H1 (cell line): ENCODE results near the gene PLCB3. TPM values are rescaled to one million over a fixed set of nuclear protein-coding genes. Genes with fewer than 3 reads are reported as not detected.

Source experiments
- CTCF ChIA-PET: fragments of 300-600 bp; sonication (Branson Sonifier 250); formaldehyde crosslinking; loops from one replicate; lab custom pipeline; 2021; ENCODE audit not compliant: partially characterized antibody; lab: Charles Lee
- POLR2A ChIA-PET: fragments of 300-600 bp; sonication (Branson Sonifier 250); formaldehyde crosslinking; loops from one replicate; lab custom pipeline; 2021; ENCODE audit warnings: inconsistent platforms; ENCODE audit not compliant: partially characterized antibody; lab: Charles Lee
- DNase-seq, 2 experiments: peaks; one replicate each; pipeline versions ENCODE4 v3.0.0 to v3.0.0-alpha.2; 2010 to 2022; ENCODE audit warnings: low spot score in 2 of 2, low read depth in 1 of 2, mixed read lengths in 1 of 2
- FAIRE-seq: peaks from 2 replicates; lab custom pipeline; 2011; peaks lifted over from hg19 to GRCh38; lab: Jason Lieb, UNC
- H2AFZ ChIP-seq: 2 replicates; pipeline ENCODE4 v1.8.1; 2012; ENCODE audit warnings: low read length, inconsistent platforms
- H2AK5ac ChIP-seq: 2 replicates; pipeline ENCODE4 v1.6.1; 2013; ENCODE audit warnings: low read depth, low read length
- H2BK120ac ChIP-seq: replicated peaks from 2 replicates; pipeline ENCODE3; 2013; ENCODE audit warnings: low read depth, low read length, inconsistent platforms
- H2BK12ac ChIP-seq: 2 replicates; pipeline ENCODE4 v1.6.1; 2013; ENCODE audit warnings: low read depth, low read length
- H2BK15ac ChIP-seq: 2 replicates; pipeline ENCODE4 v1.6.1; 2013; ENCODE audit warnings: low read length
- H2BK20ac ChIP-seq: 2 replicates; pipeline ENCODE4 v1.6.1; 2013; ENCODE audit warnings: low read length
- H2BK5ac ChIP-seq: 2 replicates; pipeline ENCODE4 v1.6.1; 2013; ENCODE audit warnings: low read depth, low read length
- H3K14ac ChIP-seq: 2 replicates; pipeline ENCODE4 v1.6.1; 2013; ENCODE audit warnings: inconsistent platforms; ENCODE audit not compliant: insufficient read length
- H3K18ac ChIP-seq: 2 replicates; pipeline ENCODE4 v1.6.1; 2013; ENCODE audit warnings: low read length; ENCODE audit errors: extremely low read depth
- H3K23ac ChIP-seq: 2 replicates; pipeline ENCODE4 v1.6.1; 2013; ENCODE audit warnings: inconsistent platforms; ENCODE audit not compliant: insufficient read length
- H3K23me2 ChIP-seq: 2 replicates; pipeline ENCODE4 v1.6.1; 2013; ENCODE audit warnings: low read depth, low read length
- H3K27ac ChIP-seq: 2 replicates; pipeline ENCODE4 v1.6.1; 2011; ENCODE audit warnings: low read depth, low read length, inconsistent platforms
- H3K27me3 ChIP-seq, 4 experiments: replicated peaks in 1 of 4; 1 replicate in 1 of 4; 2 replicates in 3 of 4; pipeline versions ENCODE4 v1.6.1 to v1.8.1; 2011 to 2013; ENCODE audit warnings: low read length in 3 of 4, mild to moderate bottlenecking in 3 of 4, inconsistent platforms in 2 of 4, mixed read lengths in 2 of 4, moderate library complexity in 1 of 4; ENCODE audit not compliant: control insufficient read depth in 3 of 4, insufficient read depth in 3 of 4; ENCODE audit errors: extremely low read depth in 1 of 4
- H3K36me3 ChIP-seq, 4 experiments: 2 replicates each; pipeline versions ENCODE4 v1.6.1 to v1.8.1; 2011 to 2013; ENCODE audit warnings: mild to moderate bottlenecking in 4 of 4, low read length in 3 of 4, moderate library complexity in 2 of 4, control low read depth in 1 of 4, inconsistent platforms in 1 of 4; ENCODE audit not compliant: insufficient read depth in 4 of 4, control insufficient read depth in 2 of 4
- H3K4ac ChIP-seq: replicated peaks from 2 replicates; pipeline ENCODE3; 2013; ENCODE audit warnings: low read length, low read depth, mixed read lengths, inconsistent platforms; ENCODE audit not compliant: insufficient read length
- H3K4me1 ChIP-seq, 4 experiments: replicated peaks in 1 of 4; 1 replicate in 1 of 4; 2 replicates in 3 of 4; pipeline versions ENCODE4 v1.6.1 to v1.8.1; 2011 to 2013; ENCODE audit warnings: low read length in 3 of 4, inconsistent platforms in 2 of 4, mixed read lengths in 1 of 4; ENCODE audit not compliant: insufficient read depth in 4 of 4, control insufficient read depth in 3 of 4
- H3K4me2 ChIP-seq, 2 experiments: 2 replicates each; pipeline versions ENCODE4 v1.6.1 to v1.8.1; 2011 to 2013; ENCODE audit warnings: low read depth in 2 of 2, low read length in 2 of 2, control low read depth in 1 of 2, inconsistent platforms in 1 of 2, mild to moderate bottlenecking in 1 of 2; ENCODE audit not compliant: insufficient read depth in 1 of 2
- H3K4me3 ChIP-seq, 4 experiments: fragments of 200-600, 300-600 bp in 1 of 4; sonication (generic), shearing (Covaris generic), sonication (Bioruptor Twin) in 1 of 4; 2 replicates each; pipeline versions ENCODE4 v1.5.1 to v1.8.1; 2011 to 2016; ENCODE audit warnings: low read length in 4 of 4, low read depth in 3 of 4, control low read depth in 2 of 4, inconsistent platforms in 2 of 4, mild to moderate bottlenecking in 2 of 4, mixed read lengths in 1 of 4, moderate library complexity in 1 of 4; ENCODE audit not compliant: insufficient read depth in 2 of 4; ENCODE audit errors: extremely low read depth in 1 of 4
- H3K56ac ChIP-seq: replicated peaks from 2 replicates; pipeline ENCODE3; 2013; ENCODE audit warnings: low read depth, mild to moderate bottlenecking, mixed read lengths, low read length, inconsistent platforms; ENCODE audit not compliant: insufficient read length
- H3K79me1 ChIP-seq: 2 replicates; pipeline ENCODE4 v1.6.1; 2013; ENCODE audit warnings: low read depth, low read length, control low read depth
- H3K79me2 ChIP-seq, 2 experiments: 2 replicates each; pipeline versions ENCODE4 v1.6.1 to v1.8.1; 2012 to 2013; ENCODE audit warnings: low read length in 2 of 2, mild to moderate bottlenecking in 2 of 2, inconsistent platforms in 1 of 2; ENCODE audit not compliant: insufficient read depth in 2 of 2, control insufficient read depth in 1 of 2
- H3K9ac ChIP-seq, 4 experiments: replicated peaks in 1 of 4; 1 replicate in 1 of 4; 2 replicates in 3 of 4; pipeline versions ENCODE4 v1.6.1 to v1.8.1; 2011 to 2013; ENCODE audit warnings: low read depth in 3 of 4, low read length in 3 of 4, control low read depth in 2 of 4, mild to moderate bottlenecking in 2 of 4, moderate library complexity in 2 of 4, inconsistent platforms in 1 of 4; ENCODE audit errors: extremely low read depth in 1 of 4
- H3K9me3 ChIP-seq, 2 experiments: 2 replicates each; pipeline versions ENCODE4 v1.6.1 to v1.8.1; 2012 to 2013; ENCODE audit warnings: mild to moderate bottlenecking in 2 of 2, moderate library complexity in 2 of 2, control low read depth in 1 of 2, inconsistent platforms in 1 of 2, low read depth in 1 of 2, low read length in 1 of 2, mixed read lengths in 1 of 2; ENCODE audit not compliant: insufficient read depth in 2 of 2
- H4K20me1 ChIP-seq, 2 experiments: replicated peaks in 1 of 2; 2 replicates each; pipeline versions ENCODE3 to v1.8.1; 2011 to 2013; ENCODE audit warnings: inconsistent platforms in 2 of 2, low read length in 2 of 2, mild to moderate bottlenecking in 1 of 2; ENCODE audit not compliant: insufficient read depth in 2 of 2, control insufficient read depth in 1 of 2
- H4K5ac ChIP-seq: 2 replicates; pipeline ENCODE4 v1.6.1; 2013; ENCODE audit warnings: low read length, low read depth, mixed read lengths, inconsistent platforms; ENCODE audit not compliant: insufficient read length
- H4K8ac ChIP-seq: 2 replicates; pipeline ENCODE4 v1.8.0; 2013; ENCODE audit warnings: mild to moderate bottlenecking, moderate library complexity, low read length, inconsistent platforms; ENCODE audit not compliant: insufficient read depth; ENCODE audit errors: extremely low read depth
- H4K91ac ChIP-seq: replicated peaks from 2 replicates; pipeline ENCODE3; 2013; ENCODE audit warnings: low read length, mixed read lengths, inconsistent platforms; ENCODE audit not compliant: insufficient read length
- ASH2L ChIP-seq: fragments of 200-600, 300-600 bp; sonication (generic); IDR thresholded peaks from one replicate; pipeline ENCODE4 v1.7.1; 2017; ENCODE audit warnings: low read length
- BCL11A ChIP-seq, 2 experiments: IDR thresholded peaks; one replicate each; pipeline ENCODE4 v1.6.1; 2011; ENCODE audit warnings: low read depth in 2 of 2, low read length in 2 of 2, mild to moderate bottlenecking in 2 of 2
- CTBP2 ChIP-seq: IDR thresholded peaks from 2 replicates; pipeline ENCODE4 v1.7.0; 2011; ENCODE audit warnings: borderline replicate concordance, mild to moderate bottlenecking, moderate library complexity, mixed read lengths, low read length; ENCODE audit not compliant: insufficient read depth, insufficient read length
- EP300 ChIP-seq, 2 experiments: IDR thresholded peaks; 1 replicate in 1 of 2; 2 replicates in 1 of 2; pipeline ENCODE4 v1.6.1; 2011 to 2012; ENCODE audit warnings: low read depth in 2 of 2, low read length in 2 of 2, mild to moderate bottlenecking in 2 of 2, borderline replicate concordance in 1 of 2, inconsistent platforms in 1 of 2, moderate library complexity in 1 of 2
- KDM1A ChIP-seq: fragments of 200-600, 300-600 bp; sonication (generic); IDR thresholded peaks from 2 replicates; pipeline ENCODE4 v1.7.1; 2016; ENCODE audit warnings: mild to moderate bottlenecking, low read length, borderline replicate concordance
- NANOG ChIP-seq: IDR thresholded peaks from 2 replicates; pipeline ENCODE4 v1.6.1; 2011; ENCODE audit warnings: low read length, low read depth, mild to moderate bottlenecking, inconsistent platforms; ENCODE audit not compliant: insufficient read depth, poor library complexity, severe bottlenecking
- POLR2A ChIP-seq, 2 experiments: IDR thresholded peaks; 1 replicate in 1 of 2; 2 replicates in 1 of 2; pipeline ENCODE4 v1.6.1; 2011; ENCODE audit warnings: low read depth in 2 of 2, low read length in 2 of 2, mild to moderate bottlenecking in 2 of 2; ENCODE audit errors: control extremely low read depth in 1 of 2
- SIX5 ChIP-seq: IDR thresholded peaks from 2 replicates; pipeline ENCODE4 v1.6.1; 2011; ENCODE audit warnings: mild to moderate bottlenecking, low read depth, low read length
- SP4 ChIP-seq: IDR thresholded peaks from 2 replicates; pipeline ENCODE4 v1.6.1; 2012; ENCODE audit warnings: low read length, inconsistent platforms
- TAF7 ChIP-seq: optimal IDR thresholded peaks from 2 replicates; pipeline ENCODE3; 2011; ENCODE audit warnings: low read depth, mild to moderate bottlenecking, inconsistent platforms, low read length, moderate library complexity, borderline replicate concordance
- YY1 ChIP-seq: IDR thresholded peaks from 2 replicates; pipeline ENCODE4 v1.6.1; 2011; ENCODE audit warnings: low read depth, mild to moderate bottlenecking, low read length
- WGBS, 2 experiments: shearing (Covaris generic) in 1 of 2; methylation state at CpG; one replicate each; pipeline versions ENCODE4 v1.1.6 to v1.1.7; 2013 to 2015; ENCODE audit warnings: low lambda C conversion rate in 2 of 2, mixed read lengths in 2 of 2, inconsistent platforms in 1 of 2, low coverage in 1 of 2, missing lambda C conversion rate in 1 of 2; ENCODE audit not compliant: insufficient replicate concordance in 2 of 2, insufficient coverage in 1 of 2, insufficient read length in 1 of 2; ENCODE audit errors: extremely low coverage in 1 of 2, missing lambda C conversion rate in 1 of 2; 5-methylcytosine and 5-hydroxymethylcytosine counted together
- polyA plus RNA-seq, 7 experiments: library from polyadenylated mRNA; depleted of rRNA in 3 of 7; stranded (reverse) in 5 of 7; unstranded in 2 of 7; fragments of >200 nt in 5 of 7; fragments of 200-250 nt in 2 of 7; gene quantifications; 1 replicate in 5 of 7; 2 replicates in 1 of 7; 4 replicates in 1 of 7; pipeline versions ENCODE4 v1.2.1 to v1.2.3, GENCODE V29; 2011 to 2013; ENCODE audit warnings: missing spikeins in 2 of 7, mixed read lengths in 2 of 7
- total RNA-seq: library from RNA; stranded (reverse); fragmentation: NEBNext Ultra II Directional; extraction: Animal tissue kit (Norgen Biotek cat#: 25700); gene quantifications from 2 replicates; pipeline ENCODE4 v1.2.1, GENCODE V29; 2021

Gene PLCB3
- total and polyA plus RNA-seq, 2 of the 8 experiments (the other 6 are each of a cell fraction or from before 2014, with no cell fraction given) = 47.2 to 104 TPM

DNA sequence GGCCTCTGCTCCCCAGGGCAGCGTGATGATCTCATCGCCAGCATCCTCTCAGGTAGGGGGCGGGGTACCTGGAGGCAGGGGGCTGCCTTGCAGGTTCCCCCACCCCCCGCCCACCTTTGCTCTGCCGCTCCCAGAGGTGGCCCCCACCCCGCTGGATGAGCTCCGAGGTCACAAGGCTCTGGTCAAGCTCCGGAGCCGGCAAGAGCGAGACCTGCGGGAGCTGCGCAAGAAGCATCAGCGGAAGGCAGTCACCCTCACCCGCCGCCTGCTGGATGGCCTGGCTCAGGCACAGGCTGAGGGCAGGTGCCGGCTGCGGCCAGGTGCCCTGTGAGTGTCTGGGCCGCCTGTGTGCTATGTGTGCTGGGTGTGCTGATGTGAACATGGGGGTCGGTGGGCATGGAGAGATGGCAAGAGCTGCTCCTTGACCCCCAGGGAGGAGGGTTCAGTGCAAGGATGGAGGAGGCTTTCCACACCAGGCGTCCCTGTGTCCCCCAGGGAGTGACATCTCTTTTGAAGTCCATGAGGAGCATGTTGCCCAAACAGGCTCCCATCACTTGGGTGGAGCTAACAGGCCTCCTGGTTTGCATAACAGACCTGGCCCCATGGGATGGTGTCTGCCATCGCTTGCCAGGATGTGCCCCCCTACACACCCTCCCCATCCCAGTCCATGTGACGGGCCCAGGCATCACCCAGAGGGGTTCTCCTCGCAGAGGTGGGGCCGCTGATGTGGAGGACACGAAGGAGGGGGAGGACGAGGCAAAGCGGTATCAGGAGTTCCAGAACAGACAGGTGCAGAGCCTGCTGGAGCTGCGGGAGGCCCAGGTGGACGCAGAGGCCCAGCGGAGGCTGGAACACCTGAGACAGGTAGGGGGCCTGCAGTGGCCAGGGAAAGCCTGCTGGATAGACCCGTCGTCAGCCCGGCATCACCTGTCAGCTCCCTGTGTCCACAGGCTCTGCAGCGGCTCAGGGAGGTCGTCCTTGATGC lies 14.1 kb downstream of the PLCB3 start:
- Histone ChIP-seq H3K27me3 (no peaks in the 10 kb centered on the region), H3K18ac (no peak overlapping the region), H4K20me1 (peaks cover 4 to 13% of the 10 kb centered on the region in 2 experiments), H2AFZ (no peak overlapping the region), H3K4me1 (peaks cover 0 to 11% (median 4%) of the 10 kb centered on the region in 4 experiments; a peak in 5 of 7 replicates), H3K4ac (no peak overlapping the region), H4K5ac (no peak overlapping the region), H2BK5ac (no peak overlapping the region), H3K79me2 (no peaks in the 10 kb centered on the region), H4K8ac (no peak overlapping the region), H3K9me3 (no peaks in the 10 kb centered on the region), H4K91ac (no peak overlapping the region), H3K23ac (no peak overlapping the region), H3K79me1 (no peaks in the 10 kb centered on the region), H3K9ac (no peak overlapping the region), H2BK120ac (no peak overlapping the region), H3K14ac (no peak overlapping the region), H2BK20ac (no peak overlapping the region), H2BK15ac (no peak overlapping the region), H3K56ac (no peak overlapping the region), H3K36me3 (peaks cover 10 to 56% (median 23%) of the 10 kb centered on the region in 4 experiments), H2AK5ac (no peak overlapping the region), H3K4me2 (no peak overlapping the region), H3K23me2 (peaks cover 2% of the 10 kb centered on the region), H3K4me3 (no peak overlapping the region), H3K27ac (no peak overlapping the region), H2BK12ac (no peak overlapping the region)
- FAIRE-seq (no peak), DNase-seq (no peak)
- 92% methylated on average over 30 of the region's 35 CpGs; no CpG with 5 or more reads in 1 of the 2 experiments for WGBS, 2 experiments
- ChIA-PET POLR2A (interaction anchor here (0.6 to 11.9 kb wide), 7 partner anchors 9 to 95 kb away, joined by 3 to 352 read pairs (median 4); partner anchors contain the start of genes FKBP2, PLCB3 and PPP1R14B), CTCF (interaction anchor here (0.6 to 8.5 kb wide), 11 partner anchors 9 to 841 kb away, joined by 3 to 102 read pairs (median 4); partner anchors contain the start of genes BAD, CATSPERZ, PLCB3 and PPP1R14B)
- TF ChIP-seq BCL11A (IDR thresholded peaks at IDR 0.05; ENCODE audit: low read depth in 2 of 2, low read length in 2 of 2) (no peak), POLR2A (IDR thresholded peaks at IDR 0.05; ENCODE audit: control extremely low read depth in 1 of 2, low read depth in 2 of 2, low read length in 2 of 2) (no peak), SP4 (no peak), NANOG (no peak), TAF7 (no peak), SIX5 (no peak), ASH2L (no peak), YY1 (no peak), CTBP2 (no peak), KDM1A (no peak), EP300 (IDR thresholded peaks at IDR 0.05; ENCODE audit: borderline replicate concordance in 1 of 2, low read depth in 2 of 2, low read length in 2 of 2) (no peak)
